Measurements from ENCODE around the gene ARL13B.

DNA sequence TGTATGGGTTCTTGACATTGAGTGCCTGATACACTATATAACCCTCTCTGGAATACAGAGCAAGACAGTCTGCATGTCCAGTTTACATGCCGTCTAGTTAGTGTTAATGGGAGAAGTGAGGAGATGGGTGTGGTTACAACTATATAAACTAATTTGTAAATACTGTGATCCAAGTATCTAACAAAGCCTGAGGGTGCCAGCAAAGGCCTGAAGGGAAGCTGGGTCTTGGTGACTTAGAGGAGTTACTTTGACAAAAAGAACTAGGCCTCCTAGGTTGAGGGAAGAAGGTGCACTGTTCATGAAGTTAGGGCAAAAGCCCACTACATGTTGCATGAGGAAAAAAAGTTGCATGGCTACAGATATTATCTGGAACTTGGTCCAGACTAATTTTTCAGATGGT is 85.2 kb downstream of the ARL13B start:
- TF ChIP-seq, protein P1, sequence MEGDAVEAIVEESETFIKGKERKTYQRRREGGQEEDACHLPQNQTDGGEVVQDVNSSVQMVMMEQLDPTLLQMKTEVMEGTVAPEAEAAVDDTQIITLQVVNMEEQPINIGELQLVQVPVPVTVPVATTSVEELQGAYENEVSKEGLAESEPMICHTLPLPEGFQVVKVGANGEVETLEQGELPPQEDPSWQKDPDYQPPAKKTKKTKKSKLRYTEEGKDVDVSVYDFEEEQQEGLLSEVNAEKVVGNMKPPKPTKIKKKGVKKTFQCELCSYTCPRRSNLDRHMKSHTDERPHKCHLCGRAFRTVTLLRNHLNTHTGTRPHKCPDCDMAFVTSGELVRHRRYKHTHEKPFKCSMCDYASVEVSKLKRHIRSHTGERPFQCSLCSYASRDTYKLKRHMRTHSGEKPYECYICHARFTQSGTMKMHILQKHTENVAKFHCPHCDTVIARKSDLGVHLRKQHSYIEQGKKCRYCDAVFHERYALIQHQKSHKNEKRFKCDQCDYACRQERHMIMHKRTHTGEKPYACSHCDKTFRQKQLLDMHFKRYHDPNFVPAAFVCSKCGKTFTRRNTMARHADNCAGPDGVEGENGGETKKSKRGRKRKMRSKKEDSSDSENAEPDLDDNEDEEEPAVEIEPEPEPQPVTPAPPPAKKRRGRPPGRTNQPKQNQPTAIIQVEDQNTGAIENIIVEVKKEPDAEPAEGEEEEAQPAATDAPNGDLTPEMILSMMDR (IDR thresholded peaks at IDR 0.05 in 4 of 5, conservative IDR thresholded peaks at IDR 0.05 in 1 of 5), result no peak
- no peak for TF ChIP-seq POLR2A (IDR thresholded peaks at IDR 0.05)

Data from gastrocnemius medialis (tissue), 4 donors.